Measurements from ENCODE around the gene MAD1L1. TPM values are rescaled to one million over a fixed set of nuclear protein-coding genes. Genes with fewer than 3 reads are reported as not detected.

MAD1L1 gene
- total and polyA plus RNA-seq, 2 of the 13 experiments (the other 11 are each of a cell fraction or from before 2014, with no cell fraction given) = 17.4 to 64.7 TPM

DNA sequence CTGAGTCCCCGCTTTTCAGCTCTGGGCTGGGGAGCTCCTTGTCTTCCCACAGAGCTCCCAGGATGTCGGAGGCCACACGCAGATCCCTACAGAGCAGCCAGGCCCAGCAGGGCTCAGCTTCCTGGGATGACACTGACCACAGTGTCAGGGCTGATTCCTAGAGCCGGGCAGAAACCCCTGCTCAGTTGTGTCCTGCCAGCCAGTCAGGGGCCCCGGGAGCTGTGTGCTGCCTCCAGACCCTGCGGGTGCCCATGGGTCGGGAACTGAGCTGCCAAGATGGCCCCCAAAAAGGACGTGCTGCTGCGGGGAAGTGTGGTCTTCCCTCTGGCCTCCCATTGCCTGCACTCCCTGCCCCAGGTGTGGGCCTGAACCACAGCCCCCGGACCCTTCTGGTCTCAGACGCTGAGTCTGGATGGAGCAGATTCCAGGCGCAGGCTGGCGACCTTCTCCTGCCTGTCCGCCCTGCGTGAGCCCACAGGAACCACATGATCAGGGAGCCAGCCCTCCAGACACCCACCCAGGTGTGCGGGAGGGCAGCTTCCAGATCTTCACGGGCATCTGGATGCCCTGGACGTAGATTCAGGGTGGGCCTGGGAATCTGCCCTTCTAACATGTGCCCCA, 217.4 kb downstream of the MAD1L1 start:
- ChIA-PET CTCF (ENCODE audit: low intra/inter-chr PET ratio, low total read pairs) (no interaction called here), POLR2A (no interaction called here)
- Histone ChIP-seq H3K79me2 (ENCODE audit: insufficient read depth, low read length) (no peaks in the 10 kb centered on the region), H3K4me2 (ENCODE audit: low read depth, low read length) (no peak overlapping the region), H3K36me3 (replicated peaks in 1 of 2; ENCODE audit: control insufficient read depth in 1 of 2, insufficient read depth in 2 of 2, low read length in 2 of 2) (peaks cover 5 to 13% of the 10 kb centered on the region in 2 experiments; a peak in 3 of 5 replicates), H3K9me3 (ENCODE audit: low read length) (no peaks in the 10 kb centered on the region), H4K20me1 (ENCODE audit: insufficient read depth, low read length) (no peaks in the 10 kb centered on the region), H3K27me3 (ENCODE audit: control insufficient read depth in 1 of 2, insufficient read depth in 2 of 2, low read length in 2 of 2) (no peaks in the 10 kb centered on the region), H3K4me1 (ENCODE audit: insufficient read depth, low read length) (peaks cover 23% of the 10 kb centered on the region), H3K4me3 (replicated peaks in 1 of 3; ENCODE audit: insufficient read depth in 1 of 3, low read depth in 2 of 3, low read length in 3 of 3) (no peak overlapping the region), H3K27ac (ENCODE audit: extremely low read length, insufficient read depth, low read length) (no peak overlapping the region), H3K9ac (ENCODE audit: insufficient read depth, low read depth, low read length) (no peak overlapping the region), H2AFZ (ENCODE audit: low read length) (no peak overlapping the region)
- no peak for FAIRE-seq
- DNase-seq (ENCODE audit: low spot score) = no peak
- no TSS peak for BruUV-seq (replicated peaks)
- intact Hi-C loops (cut with micrococcal nuclease; ENCODE audit: unreplicated experiment) = no loop called here
- ATAC-seq = no peak
- WGBS (ENCODE audit: low lambda C conversion rate) = 87% methylated on average over 7 of the region's 18 CpGs
- in situ Hi-C loops (cut with HindIII; ENCODE audit: extremely low pct_ligation_motif_present, low pct_unique_long_range_greater_than_20kb) = no loop called here
- TF ChIP-seq ZNF33A (CRISPR knock-in tag; IDR thresholded peaks at IDR 0.05; ENCODE audit: borderline replicate concordance) = no peak

DNA sequence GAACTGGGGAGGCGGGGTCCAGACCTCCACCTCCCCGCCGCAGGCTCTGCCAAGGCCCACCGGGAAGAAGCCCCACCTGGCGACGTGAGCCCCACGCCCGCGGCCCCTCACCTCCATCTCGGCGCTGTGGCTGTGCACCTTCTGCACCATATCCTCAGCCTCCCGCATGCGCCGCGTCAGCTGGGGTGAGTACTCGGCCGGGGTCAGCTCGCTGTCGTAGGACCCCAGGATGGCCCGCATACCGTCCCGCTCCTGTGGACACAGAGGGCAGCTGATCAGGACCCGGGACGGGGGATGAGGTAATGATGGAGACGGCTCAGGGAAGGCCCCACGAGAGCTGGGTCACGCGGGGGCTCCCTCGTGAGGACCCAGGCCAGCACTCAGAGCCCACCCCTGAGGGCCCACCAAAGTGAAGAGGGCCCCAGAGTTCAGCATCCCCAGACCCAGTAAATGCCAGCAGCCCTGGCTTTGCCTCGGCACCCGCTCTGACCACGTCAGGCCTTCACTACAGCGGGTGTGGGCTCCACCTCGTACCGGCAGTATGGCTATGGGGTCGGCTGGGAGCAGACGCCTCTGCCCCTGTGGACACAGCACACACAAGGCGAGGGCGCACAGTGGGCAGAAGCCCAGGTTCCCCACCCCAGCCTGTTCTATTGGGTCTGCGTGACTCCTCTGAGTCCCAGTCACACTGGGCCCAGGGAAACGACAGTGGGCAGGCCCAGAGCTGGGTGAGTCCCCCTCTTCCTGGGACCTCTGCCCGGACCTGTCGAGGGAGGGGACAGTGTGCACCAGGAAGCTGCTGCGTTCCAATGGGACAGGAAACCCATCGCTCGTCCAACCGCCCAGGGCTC, 218.1 kb downstream of the MAD1L1 start:
- FAIRE-seq (no peak), DNase-seq (ENCODE audit: low spot score) (no peak), ATAC-seq (no peak)
- Histone ChIP-seq H4K20me1 (ENCODE audit: insufficient read depth, low read length) (no peaks in the 10 kb centered on the region), H3K36me3 (replicated peaks in 1 of 2; ENCODE audit: control insufficient read depth in 1 of 2, insufficient read depth in 2 of 2, low read length in 2 of 2) (peaks cover 5 to 13% of the 10 kb centered on the region in 2 experiments; a peak in 3 of 5 replicates), H3K4me2 (ENCODE audit: low read depth, low read length) (no peak overlapping the region), H3K4me3 (replicated peaks in 1 of 3; ENCODE audit: insufficient read depth in 1 of 3, low read depth in 2 of 3, low read length in 3 of 3) (no peak overlapping the region), H3K4me1 (ENCODE audit: insufficient read depth, low read length) (peaks cover 23% of the 10 kb centered on the region), H3K9me3 (ENCODE audit: low read length) (no peaks in the 10 kb centered on the region), H3K79me2 (ENCODE audit: insufficient read depth, low read length) (no peaks in the 10 kb centered on the region), H3K27ac (ENCODE audit: extremely low read length, insufficient read depth, low read length) (no peak overlapping the region), H2AFZ (ENCODE audit: low read length) (no peak overlapping the region), H3K9ac (ENCODE audit: insufficient read depth, low read depth, low read length) (no peak overlapping the region), H3K27me3 (ENCODE audit: control insufficient read depth in 1 of 2, insufficient read depth in 2 of 2, low read length in 2 of 2) (no peaks in the 10 kb centered on the region)
- 97% methylated on average over 30 of the region's 47 CpGs for WGBS (ENCODE audit: low lambda C conversion rate)
- ChIA-PET CTCF (ENCODE audit: low intra/inter-chr PET ratio, low total read pairs) (no interaction called here), POLR2A (no interaction called here)
- in situ Hi-C loops (cut with HindIII; ENCODE audit: extremely low pct_ligation_motif_present, low pct_unique_long_range_greater_than_20kb) (no loop called here), intact Hi-C loops (cut with micrococcal nuclease; ENCODE audit: unreplicated experiment) (no loop called here)
- BruUV-seq (replicated peaks) = no TSS peak
- TF ChIP-seq TP53 (CRISPR knock-in tag; conservative IDR thresholded peaks at IDR 0.05) (no peak), ASH2L (IDR thresholded peaks at IDR 0.05; ENCODE audit: insufficient read length, low read depth, low read length) (no peak), NFE2L2 (IDR thresholded peaks at IDR 0.05; ENCODE audit: low read length) (no peak), ZNF550 (CRISPR knock-in tag; IDR thresholded peaks at IDR 0.05; ENCODE audit: borderline replicate concordance) (no peak)

All from HepG2 (cell line).